Activated naive CD4-positive, alpha-beta T cell treated with anti-CD3 and anti-CD28 coated beads, Interleukin-2, amount 50 U/mL, for 24 hours (primary cell): ENCODE measurements around the gene MAPK8.

Experiments
- H3K27ac Mint-ChIP-seq: one replicate; pipeline ENCODE4 v1.8.0; 2021; ENCODE audit warnings: mild to moderate bottlenecking, mixed read lengths
- H3K27me3 Mint-ChIP-seq: one replicate; pipeline ENCODE4 v1.8.0; 2021; ENCODE audit warnings: mixed read lengths
- H3K36me3 Mint-ChIP-seq: one replicate; pipeline ENCODE4 v1.8.0; 2021; ENCODE audit warnings: mixed read lengths
- H3K4me1 Mint-ChIP-seq: one replicate; pipeline ENCODE4 v1.8.0; 2021; ENCODE audit warnings: mixed read lengths
- H3K4me3 Mint-ChIP-seq: one replicate; pipeline ENCODE4 v1.8.0; 2021; ENCODE audit warnings: mild to moderate bottlenecking, mixed read lengths
- H3K9me3 Mint-ChIP-seq: one replicate; pipeline ENCODE4 v1.8.0; 2021; ENCODE audit warnings: mixed read lengths

Gene MAPK8

GRCh38 chr10:48481385-48481784, 174.9 kb downstream of the MAPK8 start:
- H3K9me3 Mint-ChIP-seq, result no peaks in the 10 kb centered on the region
- H3K27ac Mint-ChIP-seq, result no peak overlapping the region
- H3K4me1 Mint-ChIP-seq, result no peaks in the 10 kb centered on the region
- no peaks in the 10 kb centered on the region for H3K36me3 Mint-ChIP-seq
- peaks cover 3% of the 10 kb centered on the region for H3K27me3 Mint-ChIP-seq
- no peak overlapping the region for H3K4me3 Mint-ChIP-seq

GRCh38 chr10:48482207-48482606, 175.7 kb downstream of the MAPK8 start:
- Mint-ChIP-seq H3K4me3 (no peak overlapping the region), H3K4me1 (no peaks in the 10 kb centered on the region), H3K27me3 (peaks cover 3% of the 10 kb centered on the region), H3K27ac (no peak overlapping the region), H3K9me3 (no peaks in the 10 kb centered on the region), H3K36me3 (no peaks in the 10 kb centered on the region)

- Mint-ChIP-seq H3K4me1 (no peaks in the 10 kb centered on the region), H3K9me3 (no peaks in the 10 kb centered on the region), H3K36me3 (no peaks in the 10 kb centered on the region), H3K27me3 (peaks cover 5% of the 10 kb centered on the region), H3K4me3 (no peak overlapping the region), H3K27ac (no peak overlapping the region)
Measured at GRCh38 chr10:48484911-48485310, 178.4 kb downstream of the MAPK8 start.

GRCh38 chr10:48485711-48486110, 179.2 kb downstream of the MAPK8 start:
- no peak overlapping the region for H3K27ac Mint-ChIP-seq
- peaks cover 8% of the 10 kb centered on the region for H3K27me3 Mint-ChIP-seq
- no peaks in the 10 kb centered on the region for H3K9me3 Mint-ChIP-seq
- H3K36me3 Mint-ChIP-seq, result no peaks in the 10 kb centered on the region
- H3K4me1 Mint-ChIP-seq, result no peaks in the 10 kb centered on the region
- H3K4me3 Mint-ChIP-seq, result no peak overlapping the region

GRCh38 chr10:48487244-48487643, 180.8 kb downstream of the MAPK8 start:
- Mint-ChIP-seq H3K27ac (no peak overlapping the region), H3K4me1 (no peaks in the 10 kb centered on the region), H3K9me3 (no peaks in the 10 kb centered on the region), H3K4me3 (no peak overlapping the region), H3K27me3 (peaks cover 9% of the 10 kb centered on the region), H3K36me3 (no peaks in the 10 kb centered on the region)
